Prostate gland (tissue), 2 donors: ENCODE results near the gene UBE2U. TPM values are rescaled to one million over a fixed set of nuclear protein-coding genes. Genes with fewer than 3 reads are reported as not detected.

ENCODE experiments used
- DNase-seq: peaks from one replicate; pipeline ENCODE4 v3.0.0-alpha.2; 2019; ENCODE audit warnings: low spot score
- H3K27ac ChIP-seq, 2 donors: fragments of 200-600 bp; sonication (generic); 2 replicates each; pipeline ENCODE4 v1.5.1; 2017 to 2019
- H3K27me3 ChIP-seq: fragments of 200-600 bp; sonication (generic); replicated peaks from 2 replicates; pipeline ENCODE4 v1.5.1; 2019; ENCODE audit not compliant: insufficient read depth
- H3K36me3 ChIP-seq, 2 donors: fragments of 200-600 bp; sonication (generic); 1 replicate in 1 of 2; 2 replicates in 1 of 2; pipeline versions ENCODE4 v1.5.1 to v1.8.1; 2017 to 2019
- H3K4me1 ChIP-seq: fragments of 200-600 bp; sonication (generic); replicated peaks from 2 replicates; pipeline ENCODE4 v1.5.1; 2019
- H3K4me3 ChIP-seq, 2 donors: fragments of 200-600 bp; sonication (generic); 2 replicates each; pipeline ENCODE4 v1.5.1; 2017 to 2019
- H3K9me3 ChIP-seq: fragments of 200-600 bp; sonication (generic); 2 replicates; pipeline ENCODE4 v1.5.1; 2017
- CTCF ChIP-seq, 4 experiments: fragments of 200-600 bp in 2 of 4; fragments of 450-650 bp in 2 of 4; sonication (generic) in 2 of 4; IDR thresholded peaks; 1 replicate in 3 of 4; 2 replicates in 1 of 4; pipeline ENCODE4 v1.5.1; 2016 to 2019; ENCODE audit warnings: antibody characterized with exemption in 4 of 4, mild to moderate bottlenecking in 2 of 4, moderate library complexity in 2 of 4
- POLR2A ChIP-seq: fragments of 450-650 bp; IDR thresholded peaks from one replicate; pipeline ENCODE4 v1.6.1; 2016; ENCODE audit warnings: antibody characterized with exemption, mild to moderate bottlenecking
- POLR2AphosphoS5 ChIP-seq: sonication (generic); formaldehyde crosslinking; IDR thresholded peaks from one replicate; pipeline ENCODE4 v1.6.1; 2017; ENCODE audit warnings: antibody characterized with exemption
- WGBS: methylation state at CpG from one replicate; pipeline ENCODE4 v1.1.5; 2018; 5-methylcytosine and 5-hydroxymethylcytosine counted together
- intact Hi-C: fragments of 100-400 bp; cut with DNase I; formaldehyde crosslinking; loops from one replicate; pipeline ENCODE4 v1.14.2; 2022
- total RNA-seq, 2 donors: library from RNA; depleted of rRNA; stranded (reverse); fragments of >200 nt; gene quantifications; one replicate each; pipeline ENCODE4 v1.1.0, GENCODE V29; 2016

UBE2U gene
- total RNA-seq, 2 donors from 2014 or later = 1.8 TPM; not detected in 1

GRCh38 chr1:64290420-64290819 lies 87.0 kb downstream of the UBE2U start:
- H3K4me1 ChIP-seq = no peaks in the 10 kb centered on the region
- H3K36me3 ChIP-seq = no peaks in the 10 kb centered on the region
- DNase-seq = no peak
- no peaks in the 10 kb centered on the region for H3K27me3 ChIP-seq
- no peak overlapping the region for H3K27ac ChIP-seq
- 95% methylated on average over 1 of the region's 1 CpG for WGBS
- TF ChIP-seq POLR2A = no peak
- TF ChIP-seq POLR2AphosphoS5 = no peak
- TF ChIP-seq CTCF (IDR thresholded peaks at IDR 0.05) = no peak
- intact Hi-C loops = no loop called here
- no peak overlapping the region for H3K4me3 ChIP-seq
- H3K9me3 ChIP-seq = no peaks in the 10 kb centered on the region

GRCh38 chr1:64291931-64292330 lies 88.5 kb downstream of the UBE2U start:
- no peak overlapping the region for H3K4me3 ChIP-seq
- no peak overlapping the region for H3K27ac ChIP-seq
- no peaks in the 10 kb centered on the region for H3K27me3 ChIP-seq
- WGBS = 75% methylated on average over 4 of the region's 4 CpGs
- no peaks in the 10 kb centered on the region for H3K4me1 ChIP-seq
- no peaks in the 10 kb centered on the region for H3K36me3 ChIP-seq
- DNase-seq = no peak
- intact Hi-C loops = no loop called here
- H3K9me3 ChIP-seq = no peaks in the 10 kb centered on the region
- no peak for TF ChIP-seq POLR2A
- TF ChIP-seq POLR2AphosphoS5 = no peak
- TF ChIP-seq CTCF (IDR thresholded peaks at IDR 0.05) = no peak

GRCh38 chr1:64292399-64292798 lies 89.0 kb downstream of the UBE2U start:
- Histone ChIP-seq H3K27me3 (no peaks in the 10 kb centered on the region), H3K27ac (no peak overlapping the region), H3K36me3 (no peaks in the 10 kb centered on the region), H3K4me1 (no peaks in the 10 kb centered on the region), H3K4me3 (no peak overlapping the region), H3K9me3 (no peaks in the 10 kb centered on the region)
- 80% methylated on average over 1 of the region's 1 CpG for WGBS
- DNase-seq = no peak
- intact Hi-C loops = no loop called here
- TF ChIP-seq CTCF (IDR thresholded peaks at IDR 0.05) (no peak), POLR2A (no peak), POLR2AphosphoS5 (no peak)

GRCh38 chr1:64293820-64294219 lies 90.4 kb downstream of the UBE2U start:
- H3K4me3 ChIP-seq = no peak overlapping the region
- 93% methylated on average over 4 of the region's 4 CpGs for WGBS
- no peaks in the 10 kb centered on the region for H3K36me3 ChIP-seq
- no peaks in the 10 kb centered on the region for H3K4me1 ChIP-seq
- intact Hi-C loops = no loop called here
- H3K9me3 ChIP-seq = no peaks in the 10 kb centered on the region
- no peak for TF ChIP-seq POLR2A
- no peak for DNase-seq
- H3K27me3 ChIP-seq = no peaks in the 10 kb centered on the region
- H3K27ac ChIP-seq = no peak overlapping the region

GRCh38 chr1:64295136-64295535 lies 91.7 kb downstream of the UBE2U start:
- no peak overlapping the region for H3K27ac ChIP-seq
- 17% methylated on average over 2 of the region's 2 CpGs for WGBS
- no peaks in the 10 kb centered on the region for H3K36me3 ChIP-seq
- H3K9me3 ChIP-seq = no peaks in the 10 kb centered on the region
- no peak overlapping the region for H3K4me3 ChIP-seq
- intact Hi-C loops = no loop called here
- TF ChIP-seq POLR2A = no peak
- no peaks in the 10 kb centered on the region for H3K27me3 ChIP-seq
- H3K4me1 ChIP-seq = no peaks in the 10 kb centered on the region
- DNase-seq = no peak

GRCh38 chr1:64295561-64295960 lies 92.1 kb downstream of the UBE2U start:
- Histone ChIP-seq H3K36me3 (no peaks in the 10 kb centered on the region), H3K4me1 (no peaks in the 10 kb centered on the region), H3K27me3 (no peaks in the 10 kb centered on the region), H3K4me3 (no peak overlapping the region), H3K27ac (no peak overlapping the region), H3K9me3 (no peaks in the 10 kb centered on the region)
- TF ChIP-seq POLR2A (no peak), CTCF (IDR thresholded peaks at IDR 0.05) (no peak), POLR2AphosphoS5 (no peak)
- no peak for DNase-seq
- intact Hi-C loops = no loop called here
